HG03521 (cell line): Measurements from ENCODE around the gene PRKN.
"Not testable (repeated sequence)": the region's sequence is repeated elsewhere in the genome, so short reads cannot be mapped to it uniquely, and the experiment has no call there.

Experiments
- ATAC-seq: cut with Tn5 transposase; IDR thresholded peaks from one replicate; pipeline ENCODE4 v1.9.1; 2021; ENCODE audit warnings: mild to moderate bottlenecking, moderate library complexity; ENCODE audit not compliant: unreplicated experiment

The PRKN gene

GRCh38 chr6:161313940-161314509 lies 1413.5 kb downstream of the PRKN start:
- ATAC-seq = no peak

DNA sequence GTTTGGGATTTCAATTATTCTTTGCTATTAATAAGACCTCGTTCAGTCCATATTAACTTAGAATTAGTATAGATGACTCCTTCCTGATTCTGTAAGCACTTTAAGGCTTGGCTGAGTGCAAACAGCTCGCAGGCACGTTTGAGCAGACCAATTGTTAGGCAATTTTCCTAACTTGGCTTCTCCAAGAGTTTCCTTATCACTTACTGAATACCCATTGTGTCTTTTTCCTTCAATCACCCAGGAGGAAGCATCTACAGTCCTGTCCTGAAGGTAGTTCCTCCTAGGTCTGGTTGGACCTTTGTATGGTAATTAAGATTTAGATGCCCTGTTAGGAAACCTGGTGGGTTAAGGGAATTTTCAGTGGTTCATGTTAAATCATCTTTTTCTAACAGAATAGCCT lies 1414.1 kb downstream of the PRKN start:
- ATAC-seq = not testable (repeated sequence)

DNA sequence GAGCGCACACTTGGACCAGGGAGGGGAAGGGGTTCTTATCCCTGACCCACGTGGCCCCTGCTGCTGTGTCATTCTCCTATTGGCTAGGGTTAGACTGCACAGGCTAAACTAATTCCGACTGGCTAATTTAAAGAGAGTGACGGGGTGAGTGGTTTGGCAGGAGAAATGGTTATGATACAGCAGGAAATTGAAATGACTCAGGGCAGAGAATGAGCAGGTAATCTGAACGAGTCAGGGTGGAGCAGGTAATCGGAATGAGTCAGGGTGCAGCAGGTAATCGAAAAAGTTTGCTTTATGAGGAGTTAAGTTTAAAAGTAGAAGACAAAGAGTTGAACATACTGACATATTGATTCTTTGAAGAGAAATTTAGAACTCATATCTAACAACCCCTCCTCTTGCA lies 1417.8 kb downstream of the PRKN start:
- ATAC-seq = not testable (repeated sequence)

DNA sequence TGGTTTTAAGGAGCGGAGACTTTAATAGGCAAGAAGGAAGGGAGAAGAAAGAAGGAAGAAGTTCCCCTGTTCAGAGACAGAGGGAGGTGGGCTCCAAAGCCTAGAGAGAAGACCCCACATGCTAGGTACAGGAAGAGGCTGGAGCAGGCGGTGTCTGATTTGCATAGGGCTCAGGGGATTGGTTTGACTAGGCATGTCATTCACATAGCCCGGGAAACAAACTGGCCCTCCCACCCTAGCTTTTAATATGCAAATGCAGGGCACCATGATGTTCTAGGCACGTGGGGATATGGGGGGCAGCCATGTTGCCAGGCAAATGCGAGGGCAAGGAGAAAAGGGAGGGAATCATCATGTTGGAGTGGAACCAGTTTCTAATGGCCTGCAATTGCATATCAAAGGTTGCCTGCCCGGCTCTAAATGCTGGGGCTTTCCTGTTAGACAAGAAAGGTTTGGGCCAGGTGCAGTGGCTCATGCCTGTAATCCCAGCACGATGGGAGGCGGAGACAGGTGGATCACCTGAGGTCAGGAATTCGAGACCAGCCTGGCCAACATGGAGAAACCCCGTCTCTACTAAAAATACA lies 1419.4 kb downstream of the PRKN start:
- no peak for ATAC-seq

- ATAC-seq = no peak
Observed at GRCh38 chr6:161305860-161306259, 1421.7 kb downstream of the PRKN start.

GRCh38 chr6:161303628-161304340 lies 1423.8 kb downstream of the PRKN start:
- ATAC-seq = no peak

- no peak for ATAC-seq
Observed at GRCh38 chr6:161302949-161303348, 1424.6 kb downstream of the PRKN start.

GRCh38 chr6:161301338-161301737 lies 1426.2 kb downstream of the PRKN start:
- ATAC-seq = no peak

DNA sequence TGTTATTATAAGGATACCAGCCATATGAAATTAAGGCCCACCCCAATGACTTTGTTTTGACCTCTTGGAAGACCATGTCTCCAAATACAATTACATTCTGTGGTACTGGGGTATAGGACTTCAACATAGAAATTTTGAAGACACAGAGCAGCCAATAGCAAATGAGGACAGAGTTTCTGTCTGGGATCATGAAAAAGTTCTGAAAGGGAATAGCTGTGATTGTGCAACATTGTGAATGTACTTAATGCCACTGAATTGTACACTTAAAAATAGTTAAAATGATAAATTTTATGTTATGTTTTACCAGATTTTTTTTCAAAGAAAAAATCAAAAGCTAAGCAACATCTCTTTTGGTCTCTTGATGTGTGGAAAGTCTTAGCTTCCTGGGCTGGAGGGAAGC lies 1426.7 kb downstream of the PRKN start:
- ATAC-seq = no peak

DNA sequence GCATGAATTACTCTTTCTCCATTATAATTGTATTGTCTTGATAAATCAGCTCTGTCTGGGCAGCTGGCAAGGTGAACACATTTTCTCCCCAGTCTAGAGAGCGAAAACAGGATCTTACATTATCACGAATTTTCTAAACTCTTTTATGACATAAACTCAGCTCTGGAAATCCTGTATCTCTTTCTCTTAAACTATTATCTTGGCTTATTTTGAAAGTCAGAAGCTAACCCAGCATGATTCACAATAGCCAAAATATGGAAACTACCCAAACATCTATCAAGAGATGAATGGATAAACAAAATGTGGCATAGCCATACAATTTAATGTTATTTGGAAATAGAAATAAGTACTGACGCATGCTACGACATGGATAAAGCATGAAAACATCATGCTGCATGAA lies 1427.8 kb downstream of the PRKN start:
- ATAC-seq = no peak
